WTC11 (cell line): ENCODE results near the gene ZNF205. TPM values are rescaled to one million over a fixed set of nuclear protein-coding genes. Genes with fewer than 3 reads are reported as not detected.
A peak's percentile ranks its signal among the peaks of the same experiment; 100 is the strongest.

Source experiments
- ATAC-seq: fragments of 200-7000 bp; cut with Tn5 transposase; 2 replicates; pipeline ENCODE4 v1.10.0; 2021; ENCODE audit warnings: mild to moderate bottlenecking, moderate library complexity
- CTCF ChIA-PET: fragments of 300-600 bp; sonication (Branson Sonifier 250); formaldehyde crosslinking; loops from one replicate; lab custom pipeline; 2021; ENCODE audit warnings: antibody characterized with exemption; lab: Charles Lee
- POLR2A ChIA-PET: fragments of 350-600 bp; sonication (Branson Sonifier 250); formaldehyde crosslinking; loops from one replicate; lab custom pipeline; 2021; ENCODE audit warnings: antibody characterized with exemption; lab: Charles Lee
- DNase-seq: peaks from one replicate; pipeline ENCODE4 v3.0.0; 2021; ENCODE audit warnings: low spot score
- H3K27ac Mint-ChIP-seq: 2 replicates; pipeline ENCODE4 v1.8.0; 2021; ENCODE audit warnings: mixed read lengths
- H3K27me3 Mint-ChIP-seq: 2 replicates; pipeline ENCODE4 v1.8.0; 2021; ENCODE audit warnings: low read depth, mild to moderate bottlenecking, moderate library complexity, mixed read lengths
- H3K36me3 Mint-ChIP-seq: 2 replicates; pipeline ENCODE4 v1.8.0; 2021; ENCODE audit warnings: mixed read lengths
- H3K4me1 Mint-ChIP-seq: 2 replicates; pipeline ENCODE4 v1.8.0; 2022; ENCODE audit warnings: mixed read lengths
- H3K4me3 Mint-ChIP-seq: 2 replicates; pipeline ENCODE4 v1.8.0; 2021; ENCODE audit warnings: mild to moderate bottlenecking, moderate library complexity, mixed read lengths
- H3K9me3 Mint-ChIP-seq: 2 replicates; pipeline ENCODE4 v1.8.0; 2021; ENCODE audit warnings: mixed read lengths
- ARID4B ChIP-seq: sonication (generic); formaldehyde crosslinking; IDR thresholded peaks from 2 replicates; pipeline ENCODE4 v1.8.0; 2023; ENCODE audit warnings: missing genetic modification reagents, mild to moderate bottlenecking, borderline replicate concordance
- CTCF ChIP-seq: fragments of 200-600 bp; IDR thresholded peaks from 2 replicates; pipeline ENCODE4 v1.8.0; 2022; ENCODE audit warnings: antibody characterized with exemption
- EMX1 ChIP-seq: fragments of 250-450 bp; sonication (Bioruptor Pico); IDR thresholded peaks from 2 replicates; pipeline ENCODE4 v1.8.0; 2021; ENCODE audit warnings: mild to moderate bottlenecking
- ESRRA ChIP-seq: sonication (generic); formaldehyde crosslinking; IDR thresholded peaks from 2 replicates; pipeline ENCODE4 v1.8.1; 2022; ENCODE audit warnings: mild to moderate bottlenecking, missing genetic modification reagents, borderline replicate concordance
- ETV6 ChIP-seq: sonication (generic); formaldehyde crosslinking; IDR thresholded peaks from 2 replicates; pipeline ENCODE4 v1.8.1; 2022; ENCODE audit warnings: mild to moderate bottlenecking, missing genetic modification reagents
- HMGXB4 ChIP-seq: sonication (generic); formaldehyde crosslinking; IDR thresholded peaks from 2 replicates; pipeline ENCODE4 v1.8.1; 2023; ENCODE audit warnings: mild to moderate bottlenecking, moderate library complexity, missing genetic modification reagents
- IRF2 ChIP-seq: sonication (generic); formaldehyde crosslinking; IDR thresholded peaks from 2 replicates; pipeline ENCODE4 v1.8.0; 2022; ENCODE audit warnings: low read depth, missing genetic modification reagents, borderline replicate concordance
- JUN ChIP-seq: sonication (generic); formaldehyde crosslinking; IDR thresholded peaks from 2 replicates; pipeline ENCODE4 v1.8.0; 2023; ENCODE audit warnings: mild to moderate bottlenecking, missing genetic modification reagents
- MAX ChIP-seq: sonication (generic); formaldehyde crosslinking; IDR thresholded peaks from 2 replicates; pipeline ENCODE4 v1.8.0; 2022; ENCODE audit warnings: mild to moderate bottlenecking, missing genetic modification reagents
- MYBL2 ChIP-seq: sonication (generic); formaldehyde crosslinking; IDR thresholded peaks from 2 replicates; pipeline ENCODE4 v1.8.1; 2023; ENCODE audit warnings: mild to moderate bottlenecking, moderate library complexity, missing genetic modification reagents
- NR2C2 ChIP-seq: sonication (generic); formaldehyde crosslinking; IDR thresholded peaks from 2 replicates; pipeline ENCODE4 v1.8.0; 2022; ENCODE audit warnings: mild to moderate bottlenecking, missing genetic modification reagents
- PRDM15 ChIP-seq: sonication (generic); formaldehyde crosslinking; IDR thresholded peaks from 2 replicates; pipeline ENCODE4 v1.8.0; 2022; ENCODE audit warnings: missing genetic modification reagents
- PREB ChIP-seq: sonication (generic); formaldehyde crosslinking; IDR thresholded peaks from 2 replicates; pipeline ENCODE4 v1.8.1; 2022; ENCODE audit warnings: mild to moderate bottlenecking, missing genetic modification reagents, moderate library complexity, borderline replicate concordance
- PRRX2 ChIP-seq: fragments of 250-450 bp; sonication (Bioruptor Pico); IDR thresholded peaks from 2 replicates; pipeline ENCODE4 v1.8.0; 2021; ENCODE audit warnings: mild to moderate bottlenecking
- RELA ChIP-seq: sonication (generic); formaldehyde crosslinking; IDR thresholded peaks from 2 replicates; pipeline ENCODE4 v1.8.1; 2022; ENCODE audit warnings: missing genetic modification reagents, mild to moderate bottlenecking, borderline replicate concordance
- SP1 ChIP-seq: sonication (generic); formaldehyde crosslinking; conservative IDR thresholded peaks from 2 replicates; pipeline ENCODE4 v1.8.1; 2022; ENCODE audit warnings: missing genetic modification reagents
- TCF7 ChIP-seq: sonication (generic); formaldehyde crosslinking; IDR thresholded peaks from 2 replicates; pipeline ENCODE4 v1.8.0; 2022; ENCODE audit warnings: mild to moderate bottlenecking, low read depth, missing genetic modification reagents, moderate library complexity
- TP53 ChIP-seq: sonication (generic); formaldehyde crosslinking; IDR thresholded peaks from 2 replicates; pipeline ENCODE4 v1.8.1; 2023; ENCODE audit warnings: mild to moderate bottlenecking, missing genetic modification reagents
- ZNF121 ChIP-seq: sonication (generic); formaldehyde crosslinking; IDR thresholded peaks from 2 replicates; pipeline ENCODE4 v1.8.0; 2023; ENCODE audit warnings: missing genetic modification reagents
- ZNF423 ChIP-seq: fragments of 250-450 bp; sonication (Bioruptor Pico); IDR thresholded peaks from 2 replicates; pipeline ENCODE4 v2.1.2; 2022; ENCODE audit warnings: mild to moderate bottlenecking, moderate library complexity
- total RNA-seq: library from RNA; stranded (reverse); gene quantifications from 3 replicates; pipeline ENCODE4 v1.2.3, GENCODE V29; 2021

Gene ZNF205
- total RNA-seq, 1 experiment from 2014 or later, result 22.7 TPM

GRCh38 chr16:3158026-3158509 is 45.7 kb downstream of the ZNF205 start (continued):
- TF ChIP-seq RELA (CRISPR knock-in tag) (no peak), NR2C2 (no peak)

GRCh38 chr16:3158510-3159314 is 46.3 kb downstream of the ZNF205 start:
- no peaks in the 10 kb centered on the region for H3K36me3 Mint-ChIP-seq
- peaks cover 32% of the 10 kb centered on the region for H3K27me3 Mint-ChIP-seq
- H3K4me1 Mint-ChIP-seq, result peaks cover 6% of the 10 kb centered on the region
- DNase-seq (peak; percentile 87), ATAC-seq (peak; percentile 52)
- POLR2A ChIA-PET, result interaction anchor here (0.5 to 3.4 kb wide), 13 partner anchors 9 to 254 kb away, joined by 3 to 41 read pairs (median 4); partner anchors contain the start of genes ZNF200, ZNF213, ZNF263 and ZSCAN10
- H3K27ac Mint-ChIP-seq, result peak overlapping the region; percentile 88
- CTCF ChIA-PET, result interaction anchor here (0.5 to 6.2 kb wide), 17 partner anchors 7 to 656 kb away, joined by 3 to 95 read pairs (median 5); partner anchors contain the start of genes ZNF213 and ZSCAN10
- H3K9me3 Mint-ChIP-seq, result no peaks in the 10 kb centered on the region
- H3K4me3 Mint-ChIP-seq, result peak overlapping the region; percentile 91
- no peak for TF ChIP-seq EMX1 (CRISPR knock-in tag)
- peak; percentile 33; the same call in 1 of the 2 replicates for TF ChIP-seq ARID4B (CRISPR knock-in tag)
- TF ChIP-seq PRDM15, result no peak
- no peak for TF ChIP-seq PREB
- no peak for TF ChIP-seq MYBL2
- TF ChIP-seq CTCF, result no peak
- peak; percentile 27; the same call in 1 of the 2 replicates for TF ChIP-seq ZNF423 (CRISPR knock-in tag)
- peak; percentile 86 for TF ChIP-seq HMGXB4 (CRISPR knock-in tag)
- no peak for TF ChIP-seq ZNF121
- no peak for TF ChIP-seq ETV6
- TF ChIP-seq TCF7 (CRISPR knock-in tag), result no peak
- TF ChIP-seq TP53 (CRISPR knock-in tag), result no peak
- no peak for TF ChIP-seq IRF2
- TF ChIP-seq SP1, result no peak; the same call in 1 of the 2 replicates
- TF ChIP-seq PRRX2 (CRISPR knock-in tag), result no peak
- no peak for TF ChIP-seq ESRRA (CRISPR knock-in tag)
- TF ChIP-seq MAX (CRISPR knock-in tag), result 0 out of 2 replicates have a peak, but pooled peaks have one; percentile 38
- TF ChIP-seq JUN (CRISPR knock-in tag), result no peak
- no peak for TF ChIP-seq RELA (CRISPR knock-in tag)
